Measurements from ENCODE around the gene MAP3K6. TPM values are rescaled to one million over a fixed set of nuclear protein-coding genes. Genes with fewer than 3 reads are reported as not detected.

MAP3K6 gene
- total RNA-seq, 2 donors from 2014 or later: 21.7 to 41.0 TPM

- no peak for TF ChIP-seq CTCF (IDR thresholded peaks at IDR 0.05)
- H3K4me1 ChIP-seq: peaks cover 10% of the 10 kb centered on the region
- no peak for DNase-seq
These were observed 44.1 kb downstream of the MAP3K6 start for GRCh38 chr1:27322569-27323240.

GRCh38 chr1:27321813-27322568 lies 44.8 kb downstream of the MAP3K6 start, which contains the start of gene TMEM222:
Gene TMEM222, plus strand, starts transcription at chr1:27322163. Its CDS starts 35 bp downstream, at chr1:27322198.
- Histone ChIP-seq H3K4me1 (peaks cover 10% of the 10 kb centered on the region), H3K27ac (peak within 1 kb of the TSS; percentile 90), H3K9me3 (no peaks in the 10 kb centered on the region), H3K9ac (ENCODE audit: low read depth in 2 of 2, low read length in 2 of 2) (peak within 1 kb of the TSS; percentile 88 to 98), H3K4me3 (peak within 1 kb of the TSS; percentile 95), H3K27me3 (no peaks in the 10 kb centered on the region), H3K36me3 (peaks cover 4% of the 10 kb centered on the region)
- intact Hi-C loops (cut with DNase I): no loop called here
- DNase-seq: peak; percentile 98
- TF ChIP-seq CTCF (IDR thresholded peaks at IDR 0.05): no peak

More at GRCh38 chr1:27322569-27323240, 44.1 kb downstream of the MAP3K6 start:
- Histone ChIP-seq H3K4me3 (peak overlapping the region; percentile 95), H3K9ac (ENCODE audit: low read depth in 2 of 2, low read length in 2 of 2) (peak overlapping the region; percentile 88 to 98), H3K36me3 (peaks cover 4% of the 10 kb centered on the region), H3K27me3 (no peaks in the 10 kb centered on the region), H3K9me3 (no peaks in the 10 kb centered on the region), H3K27ac (peak overlapping the region; percentile 90)
- intact Hi-C loops (cut with DNase I): no loop called here

GRCh38 chr1:27318596-27318995 lies 48.2 kb downstream of the MAP3K6 start:
- intact Hi-C loops (cut with DNase I): no loop called here
- no peak overlapping the region for H3K27ac ChIP-seq
- H3K9ac ChIP-seq (ENCODE audit: low read depth in 2 of 2, low read length in 2 of 2): no peak overlapping the region
- H3K4me3 ChIP-seq: no peak overlapping the region
- DNase-seq: no peak
- no peaks in the 10 kb centered on the region for H3K36me3 ChIP-seq
- H3K27me3 ChIP-seq: no peaks in the 10 kb centered on the region
- peaks cover 10% of the 10 kb centered on the region for H3K4me1 ChIP-seq
- H3K9me3 ChIP-seq: no peaks in the 10 kb centered on the region
- no peak for TF ChIP-seq CTCF (IDR thresholded peaks at IDR 0.05)

GRCh38 chr1:27318136-27318535 lies 48.6 kb downstream of the MAP3K6 start:
- Histone ChIP-seq H3K27ac (no peak overlapping the region), H3K9me3 (no peaks in the 10 kb centered on the region), H3K36me3 (no peaks in the 10 kb centered on the region), H3K9ac (ENCODE audit: low read depth in 2 of 2, low read length in 2 of 2) (no peak overlapping the region), H3K27me3 (no peaks in the 10 kb centered on the region), H3K4me1 (peaks cover 5% of the 10 kb centered on the region), H3K4me3 (no peak overlapping the region)
- intact Hi-C loops (cut with DNase I): no loop called here
- no peak for DNase-seq
- no peak for TF ChIP-seq CTCF (IDR thresholded peaks at IDR 0.05)

- Histone ChIP-seq H3K36me3 (no peaks in the 10 kb centered on the region), H3K9me3 (no peaks in the 10 kb centered on the region), H3K27me3 (no peaks in the 10 kb centered on the region), H3K4me3 (no peak overlapping the region), H3K4me1 (peaks cover 3% of the 10 kb centered on the region), H3K27ac (no peak overlapping the region), H3K9ac (ENCODE audit: low read depth in 2 of 2, low read length in 2 of 2) (no peak overlapping the region)
- TF ChIP-seq CTCF (IDR thresholded peaks at IDR 0.05): no peak
- DNase-seq: no peak
- intact Hi-C loops (cut with DNase I): no loop called here
These were observed 49.9 kb downstream of the MAP3K6 start for GRCh38 chr1:27316860-27317259.
